ENCODE data around the gene METTL21A.

Gene METTL21A

GRCh38 chr2:207621501-207622039, 3.6 kb downstream of the METTL21A start:
- DNase-seq: peak in 1 of 5 experiments; percentile 62

GRCh38 chr2:207619764-207620203, 5.4 kb downstream of the METTL21A start:
- peak in 1 of 5 experiments; percentile 67 for DNase-seq

- DNase-seq: no peak
Observed at GRCh38 chr2:207617011-207617671, 8.1 kb downstream of the METTL21A start.

GRCh38 chr2:207616185-207616584, 9.0 kb downstream of the METTL21A start:
- no peak for DNase-seq

- DNase-seq: no peak
Observed at GRCh38 chr2:207614824-207615223, 10.4 kb downstream of the METTL21A start.

GRCh38 chr2:207612714-207613113, 12.5 kb downstream of the METTL21A start:
- DNase-seq: no peak

GRCh38 chr2:207606829-207607228, 18.4 kb downstream of the METTL21A start:
- no peak for DNase-seq

- no peak for DNase-seq
Observed at GRCh38 chr2:207606399-207606798, 18.8 kb downstream of the METTL21A start.

- DNase-seq: no peak
Observed at GRCh38 chr2:207603486-207603885, 21.7 kb downstream of the METTL21A start.

- no peak for DNase-seq
Observed at GRCh38 chr2:207601774-207602173, 23.4 kb downstream of the METTL21A start.

- no peak for DNase-seq
Observed at GRCh38 chr2:207600231-207600630, 25.0 kb downstream of the METTL21A start.

GRCh38 chr2:207599636-207600035, 25.6 kb downstream of the METTL21A start:
- no peak for DNase-seq

GRCh38 chr2:207594731-207595130, 30.5 kb downstream of the METTL21A start:
- no peak for DNase-seq

GRCh38 chr2:207594264-207594663, 30.9 kb downstream of the METTL21A start:
- peak in 1 of 5 experiments; percentile 48 for DNase-seq

- no peak for DNase-seq
Observed at GRCh38 chr2:207593277-207593676, 31.9 kb downstream of the METTL21A start.

GRCh38 chr2:207589143-207589542, 36.1 kb downstream of the METTL21A start:
- DNase-seq: no peak

- no peak for DNase-seq
Observed at GRCh38 chr2:207587305-207587704, 37.9 kb downstream of the METTL21A start.

GRCh38 chr2:207584952-207585351, 40.2 kb downstream of the METTL21A start:
- DNase-seq: no peak

GRCh38 chr2:207571370-207571769, 53.8 kb downstream of the METTL21A start:
- peak in 1 of 5 experiments; percentile 68 for DNase-seq

GRCh38 chr2:207567671-207568070, 57.5 kb downstream of the METTL21A start:
- DNase-seq: no peak

GRCh38 chr2:207565736-207566500, 59.3 kb downstream of the METTL21A start:
- DNase-seq: no peak
